ENCODE data around the gene HNRNPM.

DNA sequence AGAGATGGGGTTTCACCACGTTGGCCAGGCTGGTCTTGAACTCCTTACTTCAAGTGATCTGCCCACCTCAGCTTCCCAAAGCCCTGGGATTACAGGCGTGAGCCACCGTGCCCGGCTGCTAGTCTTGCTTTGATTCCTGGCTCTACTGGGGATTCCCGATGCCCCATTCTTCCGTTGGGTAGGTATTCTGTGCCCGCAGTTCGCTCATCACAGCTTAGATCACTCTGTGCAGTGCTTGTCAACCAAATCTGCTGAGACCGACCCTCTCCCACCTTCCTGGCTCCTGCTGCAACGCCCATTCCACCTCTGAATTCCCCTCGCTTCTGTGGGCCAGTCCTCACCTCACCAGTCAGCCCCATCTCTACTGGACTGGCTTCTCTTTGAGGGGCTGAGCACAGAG, 73.8 kb downstream of the HNRNPM start:
- TF ChIP-seq, protein P1, sequence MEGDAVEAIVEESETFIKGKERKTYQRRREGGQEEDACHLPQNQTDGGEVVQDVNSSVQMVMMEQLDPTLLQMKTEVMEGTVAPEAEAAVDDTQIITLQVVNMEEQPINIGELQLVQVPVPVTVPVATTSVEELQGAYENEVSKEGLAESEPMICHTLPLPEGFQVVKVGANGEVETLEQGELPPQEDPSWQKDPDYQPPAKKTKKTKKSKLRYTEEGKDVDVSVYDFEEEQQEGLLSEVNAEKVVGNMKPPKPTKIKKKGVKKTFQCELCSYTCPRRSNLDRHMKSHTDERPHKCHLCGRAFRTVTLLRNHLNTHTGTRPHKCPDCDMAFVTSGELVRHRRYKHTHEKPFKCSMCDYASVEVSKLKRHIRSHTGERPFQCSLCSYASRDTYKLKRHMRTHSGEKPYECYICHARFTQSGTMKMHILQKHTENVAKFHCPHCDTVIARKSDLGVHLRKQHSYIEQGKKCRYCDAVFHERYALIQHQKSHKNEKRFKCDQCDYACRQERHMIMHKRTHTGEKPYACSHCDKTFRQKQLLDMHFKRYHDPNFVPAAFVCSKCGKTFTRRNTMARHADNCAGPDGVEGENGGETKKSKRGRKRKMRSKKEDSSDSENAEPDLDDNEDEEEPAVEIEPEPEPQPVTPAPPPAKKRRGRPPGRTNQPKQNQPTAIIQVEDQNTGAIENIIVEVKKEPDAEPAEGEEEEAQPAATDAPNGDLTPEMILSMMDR (IDR thresholded peaks at IDR 0.05): no peak
- no peak for TF ChIP-seq EZH2 (IDR thresholded peaks at IDR 0.05; ENCODE audit: borderline replicate concordance, insufficient read depth, low read depth, low read length, poor library complexity, severe bottlenecking)

All from B cell (primary cell).